Duodenal mucosa (tissue), 2 donors: ENCODE measurements around the gene MAGI1.

Source experiments
- H3K27ac ChIP-seq: one replicate; pipeline ENCODE4 v1.7.0; 2013; ENCODE audit warnings: low read depth, low read length
- H3K27me3 ChIP-seq, 2 donors: one replicate each; pipeline ENCODE4 v1.7.0; 2013; ENCODE audit warnings: low read length in 2 of 2, control low read depth in 1 of 2; ENCODE audit not compliant: insufficient read depth in 2 of 2, control insufficient read depth in 1 of 2
- H3K36me3 ChIP-seq, 2 donors: one replicate each; pipeline ENCODE4 v1.7.0; 2013; ENCODE audit warnings: low read length in 2 of 2, control low read depth in 1 of 2; ENCODE audit not compliant: insufficient read depth in 2 of 2, control insufficient read depth in 1 of 2
- H3K4me1 ChIP-seq, 2 donors: one replicate each; pipeline ENCODE4 v1.7.0; 2013; ENCODE audit warnings: low read length in 2 of 2, control low read depth in 1 of 2; ENCODE audit not compliant: insufficient read depth in 2 of 2, control insufficient read depth in 1 of 2
- H3K4me3 ChIP-seq, 2 donors: one replicate each; pipeline ENCODE4 v1.7.0; 2013; ENCODE audit warnings: low read length in 2 of 2, low read depth in 1 of 2
- H3K9ac ChIP-seq, 2 donors: one replicate each; pipeline ENCODE4 v1.7.0; 2013; ENCODE audit warnings: low read length in 2 of 2, low read depth in 1 of 2
- H3K9me3 ChIP-seq, 2 donors: one replicate each; pipeline ENCODE4 v1.7.0; 2013; ENCODE audit warnings: low read length in 2 of 2, control low read depth in 1 of 2; ENCODE audit not compliant: control insufficient read depth in 1 of 2

Gene MAGI1

DNA sequence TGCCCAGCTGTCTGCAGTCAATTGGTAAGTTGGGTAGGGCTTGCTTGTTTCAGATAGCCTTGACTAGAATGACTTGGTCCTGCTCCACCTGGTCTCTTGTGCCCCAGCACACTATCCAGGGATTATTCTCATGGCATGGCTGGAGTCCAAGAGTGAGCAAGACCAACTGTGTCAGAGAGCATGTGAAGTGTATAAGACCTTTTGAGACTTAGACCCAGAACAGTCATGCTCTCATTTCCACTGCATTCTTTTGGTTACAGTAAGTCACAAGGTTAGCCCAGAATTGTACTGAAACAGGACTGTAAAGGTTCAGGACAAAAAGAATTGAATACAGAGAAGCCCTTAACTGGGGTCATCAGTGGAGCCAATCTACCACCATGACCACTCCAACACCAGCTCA lies 700.1 kb downstream of the MAGI1 start:
- no peak overlapping the region for H3K9ac ChIP-seq
- no peaks in the 10 kb centered on the region for H3K27me3 ChIP-seq
- no peak overlapping the region for H3K27ac ChIP-seq
- peaks cover 0 to 5% of the 10 kb centered on the region in 2 donors for H3K4me1 ChIP-seq
- no peak overlapping the region for H3K4me3 ChIP-seq
- no peaks in the 10 kb centered on the region for H3K36me3 ChIP-seq
- no peaks in the 10 kb centered on the region for H3K9me3 ChIP-seq

DNA sequence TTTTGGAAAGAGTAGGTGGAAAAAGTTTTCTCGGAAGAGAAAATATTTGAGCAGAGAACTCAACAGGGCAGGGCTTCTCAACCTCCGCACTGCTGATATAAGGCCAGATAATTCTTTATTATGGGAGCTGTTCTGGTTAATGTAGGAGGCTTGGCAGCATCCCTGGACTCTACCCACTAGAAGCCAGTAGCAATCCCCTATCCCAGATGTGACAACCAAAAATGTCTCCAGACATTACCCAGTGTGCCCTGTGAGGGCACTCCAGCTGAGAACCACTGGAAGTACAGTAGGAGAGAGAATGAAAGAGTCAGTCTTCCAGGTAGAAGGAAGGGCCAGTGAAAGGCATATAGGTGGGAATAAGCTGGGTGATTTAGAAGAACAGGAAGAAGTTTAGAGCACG lies 703.1 kb downstream of the MAGI1 start:
- H3K9me3 ChIP-seq = no peaks in the 10 kb centered on the region
- no peaks in the 10 kb centered on the region for H3K27me3 ChIP-seq
- no peak overlapping the region for H3K4me3 ChIP-seq
- H3K4me1 ChIP-seq = peaks cover 0 to 5% of the 10 kb centered on the region in 2 donors
- no peaks in the 10 kb centered on the region for H3K36me3 ChIP-seq
- no peak overlapping the region for H3K27ac ChIP-seq
- H3K9ac ChIP-seq = no peak overlapping the region

DNA sequence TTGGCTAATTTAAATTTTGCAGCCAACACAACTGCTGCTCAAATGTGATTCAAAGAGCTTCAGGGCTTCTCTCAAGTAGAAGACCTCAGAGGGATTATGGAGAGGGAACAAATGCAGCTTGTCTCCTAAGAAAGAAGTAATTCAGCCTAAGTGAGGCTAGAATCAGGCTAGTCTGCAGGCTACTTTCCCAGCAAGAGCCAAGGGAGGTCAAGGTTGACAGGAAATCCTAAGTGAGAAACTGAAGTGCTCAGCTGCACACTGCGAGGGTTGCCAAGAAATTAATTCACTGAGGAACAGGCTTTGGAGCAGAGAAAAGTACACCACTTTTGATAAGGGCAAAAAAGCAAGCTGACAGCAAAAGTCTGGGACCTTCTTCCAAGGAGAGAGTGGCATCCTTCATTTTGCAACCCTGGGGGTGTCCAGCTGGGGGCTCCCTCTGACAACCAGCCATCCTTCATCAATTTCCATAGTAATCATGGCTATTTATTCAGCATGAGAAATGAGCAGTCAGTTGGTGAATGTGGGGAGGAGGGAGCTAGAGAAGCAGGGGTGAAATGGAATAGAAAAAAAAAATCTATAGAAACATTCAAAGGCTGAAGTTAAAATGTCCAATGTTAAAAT lies 704.6 kb downstream of the MAGI1 start:
- Histone ChIP-seq H3K36me3 (no peaks in the 10 kb centered on the region), H3K9me3 (no peaks in the 10 kb centered on the region), H3K27ac (no peak overlapping the region), H3K27me3 (no peaks in the 10 kb centered on the region), H3K9ac (no peak overlapping the region), H3K4me1 (peaks cover 0 to 5% of the 10 kb centered on the region in 2 donors), H3K4me3 (no peak overlapping the region)

DNA sequence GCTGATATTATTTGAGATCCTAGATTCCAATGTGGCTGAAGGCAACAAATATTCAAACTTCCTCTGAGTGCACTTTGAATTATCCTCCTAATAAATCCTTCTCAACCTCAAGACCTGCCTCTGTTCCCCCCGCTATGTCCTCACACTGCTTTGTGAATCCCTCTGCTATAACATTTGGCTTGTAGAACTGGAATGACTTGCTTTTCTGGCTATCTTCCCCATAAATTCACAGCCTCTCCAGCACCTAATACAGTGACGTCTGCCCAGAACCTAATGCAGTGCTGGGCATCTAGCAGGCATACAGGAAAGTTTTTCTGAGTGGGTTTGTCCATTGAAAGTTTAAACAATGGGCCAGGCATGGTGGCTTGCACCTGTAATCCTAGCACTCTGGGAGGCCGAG lies 707.0 kb downstream of the MAGI1 start:
- no peaks in the 10 kb centered on the region for H3K36me3 ChIP-seq
- H3K4me1 ChIP-seq = peaks cover 0 to 5% of the 10 kb centered on the region in 2 donors
- no peaks in the 10 kb centered on the region for H3K27me3 ChIP-seq
- no peak overlapping the region for H3K9ac ChIP-seq
- H3K27ac ChIP-seq = no peak overlapping the region
- H3K4me3 ChIP-seq = no peak overlapping the region
- no peaks in the 10 kb centered on the region for H3K9me3 ChIP-seq

DNA sequence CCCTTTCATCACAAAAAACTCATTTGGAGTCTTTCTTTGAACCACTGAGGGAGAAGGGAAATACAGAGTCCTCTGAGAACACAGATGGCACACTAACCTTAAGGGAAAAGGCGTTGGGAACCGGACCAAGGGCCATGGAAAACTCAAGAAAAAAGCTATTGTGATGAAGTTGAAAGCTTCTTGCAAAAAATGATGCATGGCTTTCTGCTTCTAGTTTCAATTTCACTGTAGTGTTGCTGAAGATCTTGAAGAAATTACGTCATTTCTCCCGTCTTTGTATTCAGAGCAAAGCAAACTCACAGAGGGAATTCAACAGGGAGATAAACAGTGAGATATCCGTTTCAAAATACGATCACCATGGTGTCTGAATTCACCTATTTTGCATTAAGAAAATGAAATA lies 708.6 kb downstream of the MAGI1 start:
- no peaks in the 10 kb centered on the region for H3K27me3 ChIP-seq
- H3K27ac ChIP-seq = no peak overlapping the region
- peaks cover 0 to 5% of the 10 kb centered on the region in 2 donors for H3K4me1 ChIP-seq
- no peak overlapping the region for H3K4me3 ChIP-seq
- H3K36me3 ChIP-seq = no peaks in the 10 kb centered on the region
- no peaks in the 10 kb centered on the region for H3K9me3 ChIP-seq
- no peak overlapping the region for H3K9ac ChIP-seq

DNA sequence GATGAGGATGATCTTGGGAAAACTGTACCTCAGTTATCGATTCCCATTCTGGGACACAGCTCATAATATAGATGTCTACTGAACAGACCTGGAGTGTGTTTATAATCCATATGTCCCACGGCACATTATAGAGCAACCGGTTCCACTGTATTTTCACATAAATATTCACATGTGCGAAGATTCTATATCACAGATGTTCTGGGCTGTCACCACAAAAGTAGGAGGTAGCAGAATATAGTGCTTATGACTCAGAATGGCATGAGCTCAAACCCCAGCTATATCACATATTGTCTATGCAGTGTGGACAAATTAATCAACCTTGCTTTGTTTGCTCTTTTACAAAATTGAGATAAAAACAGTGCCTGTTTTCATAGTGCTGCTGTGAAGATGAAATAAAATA lies 710.6 kb downstream of the MAGI1 start:
- H3K27ac ChIP-seq = no peak overlapping the region
- no peak overlapping the region for H3K9ac ChIP-seq
- H3K27me3 ChIP-seq = no peaks in the 10 kb centered on the region
- H3K4me3 ChIP-seq = no peak overlapping the region
- H3K9me3 ChIP-seq = no peaks in the 10 kb centered on the region
- H3K4me1 ChIP-seq = no peaks in the 10 kb centered on the region
- no peaks in the 10 kb centered on the region for H3K36me3 ChIP-seq

DNA sequence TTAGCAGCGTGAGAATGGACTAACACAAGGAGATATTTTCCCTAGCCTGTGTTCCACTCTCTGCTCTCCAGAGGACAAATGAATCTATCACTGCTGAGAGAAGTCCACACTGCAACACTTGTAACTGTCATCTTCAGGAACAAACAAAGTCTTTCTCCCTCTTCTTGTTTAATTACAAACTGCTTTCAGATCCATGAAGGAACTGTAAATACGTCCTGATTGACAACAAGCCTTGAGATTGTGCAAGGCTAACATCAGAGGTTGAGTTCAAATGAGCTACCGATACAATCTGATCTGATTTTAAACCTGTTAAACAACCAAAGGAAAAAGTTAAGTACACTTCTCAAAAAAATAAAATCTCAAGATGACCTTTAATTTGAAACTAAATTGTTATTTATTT lies 712.1 kb downstream of the MAGI1 start:
- Histone ChIP-seq H3K27ac (no peak overlapping the region), H3K36me3 (no peaks in the 10 kb centered on the region), H3K9ac (no peak overlapping the region), H3K27me3 (no peaks in the 10 kb centered on the region), H3K4me1 (no peaks in the 10 kb centered on the region), H3K9me3 (no peaks in the 10 kb centered on the region), H3K4me3 (no peak overlapping the region)

DNA sequence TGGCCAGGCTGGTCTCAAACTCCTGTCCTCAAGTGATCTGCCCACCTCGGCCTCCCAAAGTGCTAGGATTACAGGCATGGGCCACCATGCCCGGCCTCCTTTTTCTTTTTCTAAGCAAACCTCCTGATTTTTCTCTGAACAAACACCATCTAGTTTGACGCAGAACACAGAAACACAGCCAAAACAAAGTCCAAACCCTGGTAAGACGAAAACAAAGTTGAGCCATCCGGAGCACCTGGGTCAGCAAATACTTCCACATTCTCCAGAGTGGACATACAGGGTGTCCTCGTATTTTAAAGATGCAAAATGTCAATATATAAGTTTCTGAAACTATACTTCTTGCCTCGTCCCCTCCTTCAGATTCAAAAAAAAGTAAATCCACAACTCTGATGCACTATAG lies 715.8 kb downstream of the MAGI1 start:
- Histone ChIP-seq H3K4me3 (no peak overlapping the region), H3K4me1 (no peaks in the 10 kb centered on the region), H3K27ac (no peak overlapping the region), H3K9me3 (peaks cover 3 to 5% of the 10 kb centered on the region in 2 donors), H3K9ac (no peak overlapping the region), H3K27me3 (no peaks in the 10 kb centered on the region), H3K36me3 (no peaks in the 10 kb centered on the region)

DNA sequence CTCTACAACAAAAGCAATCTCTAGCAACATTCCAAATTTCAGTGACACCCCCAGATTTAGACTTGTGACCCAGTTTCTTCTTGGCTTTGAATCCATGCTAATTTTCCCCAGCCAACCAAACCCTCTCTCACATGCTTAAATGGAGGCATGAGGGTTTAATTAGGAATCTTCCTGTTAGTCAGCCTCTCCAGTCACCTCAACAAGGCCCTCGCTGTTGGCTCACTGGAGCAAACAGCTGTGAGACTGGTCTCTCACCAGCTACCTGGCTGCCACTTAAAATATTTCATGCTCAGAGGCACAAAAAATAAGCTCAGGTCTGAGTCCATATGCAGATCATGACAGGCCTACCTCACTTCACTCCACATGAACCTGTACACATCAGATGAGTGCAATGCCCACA lies 720.5 kb downstream of the MAGI1 start:
- Histone ChIP-seq H3K36me3 (no peaks in the 10 kb centered on the region), H3K27ac (no peak overlapping the region), H3K4me1 (no peaks in the 10 kb centered on the region), H3K9ac (no peak overlapping the region), H3K9me3 (peaks cover 3 to 5% of the 10 kb centered on the region in 2 donors), H3K4me3 (no peak overlapping the region), H3K27me3 (no peaks in the 10 kb centered on the region)

DNA sequence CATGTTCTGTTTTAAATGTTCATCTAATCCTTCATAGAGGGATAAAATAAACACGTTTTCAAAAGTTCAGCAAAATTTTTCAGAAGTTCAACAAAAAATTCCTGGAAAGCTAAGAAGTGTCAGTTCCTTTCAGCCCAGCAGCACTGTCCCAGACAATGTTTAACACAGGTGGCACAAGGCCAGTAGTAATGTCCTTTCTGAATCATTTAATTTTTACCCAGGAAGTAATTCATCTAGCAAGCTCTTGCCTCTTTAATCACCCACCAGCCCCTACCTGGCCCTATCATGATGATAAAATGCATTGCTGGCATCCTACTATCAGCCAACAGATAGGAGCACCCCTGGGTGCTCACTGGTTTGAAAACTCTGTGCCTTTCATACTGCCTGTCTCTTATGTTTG lies 723.8 kb downstream of the MAGI1 start:
- Histone ChIP-seq H3K27ac (no peak overlapping the region), H3K9ac (no peak overlapping the region), H3K27me3 (no peaks in the 10 kb centered on the region), H3K4me1 (no peaks in the 10 kb centered on the region), H3K4me3 (no peak overlapping the region), H3K36me3 (no peaks in the 10 kb centered on the region), H3K9me3 (no peaks in the 10 kb centered on the region)

DNA sequence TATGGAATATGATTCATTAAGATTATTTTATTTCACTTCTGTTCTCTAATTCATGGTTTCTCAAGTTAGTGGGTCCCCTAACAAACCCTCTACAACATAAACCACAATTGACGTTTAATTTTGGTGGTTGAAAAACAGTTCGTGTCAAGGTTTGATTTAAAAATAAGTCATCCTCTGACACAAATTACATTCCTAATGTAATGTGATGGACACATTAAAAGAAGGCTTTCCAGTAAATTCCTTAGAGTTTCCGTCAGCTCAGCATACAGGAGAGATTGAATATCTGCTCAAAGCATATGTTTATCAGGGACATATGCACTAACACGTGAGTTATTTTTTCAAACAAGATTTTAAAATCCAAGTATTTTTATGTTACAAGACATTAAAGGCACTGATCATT lies 724.4 kb downstream of the MAGI1 start:
- no peaks in the 10 kb centered on the region for H3K9me3 ChIP-seq
- H3K4me1 ChIP-seq = no peaks in the 10 kb centered on the region
- no peaks in the 10 kb centered on the region for H3K36me3 ChIP-seq
- H3K9ac ChIP-seq = no peak overlapping the region
- H3K27me3 ChIP-seq = no peaks in the 10 kb centered on the region
- no peak overlapping the region for H3K4me3 ChIP-seq
- H3K27ac ChIP-seq = no peak overlapping the region
